ENCODE measurements around the gene SENP5. TPM values are rescaled to one million over a fixed set of nuclear protein-coding genes. Genes with fewer than 3 reads are reported as not detected.

The SENP5 gene
- total RNA-seq, 6 experiments from 2014 or later = 13.0 to 21.9 (median 15.3) TPM

DNA sequence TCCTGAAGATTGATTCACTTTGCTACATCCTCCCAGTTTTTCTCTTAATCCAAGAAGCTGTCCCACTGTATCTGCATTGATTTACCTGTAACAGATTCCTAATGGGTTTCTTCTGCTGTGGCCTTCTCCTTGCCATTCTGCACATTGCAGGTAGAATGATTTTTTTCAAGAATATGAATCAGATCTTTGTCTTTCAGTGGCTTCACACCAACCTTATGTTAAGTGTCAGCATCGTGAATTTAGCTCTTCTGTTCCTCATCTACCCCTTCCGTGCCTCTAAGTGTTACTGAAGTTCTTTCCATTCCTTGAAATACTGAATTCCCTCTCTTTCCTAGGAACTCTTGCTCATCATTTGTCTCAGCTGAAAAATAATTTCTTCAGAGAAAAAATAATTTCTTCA is 7.5 kb downstream of the SENP5 start:
- Histone ChIP-seq H3K36me3 (no peaks in the 10 kb centered on the region), H3K27ac (no peak overlapping the region), H3K4me3 (no peak overlapping the region), H3K27me3 (no peaks in the 10 kb centered on the region), H3K4me1 (peaks cover 0 to 5% (median 0%) of the 10 kb centered on the region in 4 donors), H3K9me3 (no peaks in the 10 kb centered on the region)
- DNase-seq (no peak), ATAC-seq (no peak)
- TF ChIP-seq, protein P1, sequence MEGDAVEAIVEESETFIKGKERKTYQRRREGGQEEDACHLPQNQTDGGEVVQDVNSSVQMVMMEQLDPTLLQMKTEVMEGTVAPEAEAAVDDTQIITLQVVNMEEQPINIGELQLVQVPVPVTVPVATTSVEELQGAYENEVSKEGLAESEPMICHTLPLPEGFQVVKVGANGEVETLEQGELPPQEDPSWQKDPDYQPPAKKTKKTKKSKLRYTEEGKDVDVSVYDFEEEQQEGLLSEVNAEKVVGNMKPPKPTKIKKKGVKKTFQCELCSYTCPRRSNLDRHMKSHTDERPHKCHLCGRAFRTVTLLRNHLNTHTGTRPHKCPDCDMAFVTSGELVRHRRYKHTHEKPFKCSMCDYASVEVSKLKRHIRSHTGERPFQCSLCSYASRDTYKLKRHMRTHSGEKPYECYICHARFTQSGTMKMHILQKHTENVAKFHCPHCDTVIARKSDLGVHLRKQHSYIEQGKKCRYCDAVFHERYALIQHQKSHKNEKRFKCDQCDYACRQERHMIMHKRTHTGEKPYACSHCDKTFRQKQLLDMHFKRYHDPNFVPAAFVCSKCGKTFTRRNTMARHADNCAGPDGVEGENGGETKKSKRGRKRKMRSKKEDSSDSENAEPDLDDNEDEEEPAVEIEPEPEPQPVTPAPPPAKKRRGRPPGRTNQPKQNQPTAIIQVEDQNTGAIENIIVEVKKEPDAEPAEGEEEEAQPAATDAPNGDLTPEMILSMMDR (IDR thresholded peaks at IDR 0.05) = no peak
- TF ChIP-seq POLR2A (IDR thresholded peaks at IDR 0.05) = no peak
- intact Hi-C loops (cut with DNase I) = no loop called here
- WGBS (ENCODE audit: insufficient coverage, low coverage, low lambda C conversion rate, missing lambda C conversion rate) = 73% methylated on average over 2 of the region's 2 CpGs

- 87% methylated on average over 4 of the region's 4 CpGs for WGBS (ENCODE audit: insufficient coverage, low coverage, low lambda C conversion rate, missing lambda C conversion rate)
- DNase-seq (no peak), ATAC-seq (no peak)
- intact Hi-C loops (cut with DNase I) = no loop called here
- Histone ChIP-seq H3K36me3 (peaks cover 0 to 16% (median 0%) of the 10 kb centered on the region in 4 donors), H3K4me3 (no peak overlapping the region), H3K9me3 (no peaks in the 10 kb centered on the region), H3K4me1 (no peaks in the 10 kb centered on the region), H3K27ac (no peak overlapping the region), H3K27me3 (no peaks in the 10 kb centered on the region)
- no peak for TF ChIP-seq POLR2A (IDR thresholded peaks at IDR 0.05)
- TF ChIP-seq, protein P1 (IDR thresholded peaks at IDR 0.05) = no peak
Observed at GRCh38 chr3:196883361-196883760, 15.6 kb downstream of the SENP5 start.

DNA sequence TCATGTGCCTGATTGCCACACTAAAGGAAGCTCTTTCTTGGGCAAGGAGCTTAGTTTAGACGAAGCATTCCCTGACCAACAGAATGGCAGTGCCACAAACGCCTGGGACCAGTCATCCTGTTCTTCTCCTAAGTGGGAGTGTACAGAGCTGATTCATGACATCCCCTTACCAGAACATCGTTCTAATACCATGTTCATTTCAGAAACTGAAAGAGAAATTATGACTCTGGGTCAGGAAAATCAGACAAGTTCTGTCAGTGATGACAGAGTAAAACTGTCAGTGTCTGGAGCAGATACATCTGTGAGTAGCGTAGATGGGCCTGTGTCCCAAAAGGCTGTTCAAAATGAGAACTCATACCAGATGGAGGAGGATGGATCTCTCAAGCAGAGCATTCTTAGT is 18.4 kb downstream of the SENP5 start:
- TF ChIP-seq, protein P1 (IDR thresholded peaks at IDR 0.05) = no peak
- no peak for TF ChIP-seq POLR2A (IDR thresholded peaks at IDR 0.05)
- H3K36me3 ChIP-seq = peaks cover 0 to 16% (median 0%) of the 10 kb centered on the region in 4 donors
- DNase-seq (no peak), ATAC-seq (no peak)
- H3K4me1 ChIP-seq = no peaks in the 10 kb centered on the region
- H3K27me3 ChIP-seq = no peaks in the 10 kb centered on the region
- no peak overlapping the region for H3K27ac ChIP-seq
- WGBS (ENCODE audit: insufficient coverage, low coverage, low lambda C conversion rate, missing lambda C conversion rate) = 67% methylated on average over 2 of the region's 4 CpGs
- H3K4me3 ChIP-seq = no peak overlapping the region
- H3K9me3 ChIP-seq = no peaks in the 10 kb centered on the region
- intact Hi-C loops (cut with DNase I) = no loop called here

GRCh38 chr3:196889844-196890708 is 22.4 kb downstream of the SENP5 start:
- TF ChIP-seq, protein P1 (IDR thresholded peaks at IDR 0.05) = no peak
- no peak for TF ChIP-seq POLR2A (IDR thresholded peaks at IDR 0.05)
- WGBS (ENCODE audit: insufficient coverage, low coverage, low lambda C conversion rate, missing lambda C conversion rate) = 91% methylated on average over 6 of the region's 6 CpGs
- intact Hi-C loops (cut with DNase I) = no loop called here

More at GRCh38 chr3:196889844-196890708, 22.4 kb downstream of the SENP5 start:
- Histone ChIP-seq H3K27me3 (no peaks in the 10 kb centered on the region), H3K36me3 (peaks cover 0 to 16% (median 0%) of the 10 kb centered on the region in 4 donors), H3K4me3 (no peak overlapping the region), H3K9me3 (no peaks in the 10 kb centered on the region), H3K4me1 (no peaks in the 10 kb centered on the region), H3K27ac (no peak overlapping the region)
- ATAC-seq = no peak
- DNase-seq = no peak

All from right lobe of liver (tissue), 6 donors.